GM18498 (cell line): Measurements from ENCODE around the gene ZNF3.

Experiments
- ATAC-seq: cut with Tn5 transposase; IDR thresholded peaks from one replicate; pipeline ENCODE4 v1.9.1; 2021; ENCODE audit warnings: mild to moderate bottlenecking, moderate library complexity; ENCODE audit not compliant: unreplicated experiment

Gene ZNF3

DNA sequence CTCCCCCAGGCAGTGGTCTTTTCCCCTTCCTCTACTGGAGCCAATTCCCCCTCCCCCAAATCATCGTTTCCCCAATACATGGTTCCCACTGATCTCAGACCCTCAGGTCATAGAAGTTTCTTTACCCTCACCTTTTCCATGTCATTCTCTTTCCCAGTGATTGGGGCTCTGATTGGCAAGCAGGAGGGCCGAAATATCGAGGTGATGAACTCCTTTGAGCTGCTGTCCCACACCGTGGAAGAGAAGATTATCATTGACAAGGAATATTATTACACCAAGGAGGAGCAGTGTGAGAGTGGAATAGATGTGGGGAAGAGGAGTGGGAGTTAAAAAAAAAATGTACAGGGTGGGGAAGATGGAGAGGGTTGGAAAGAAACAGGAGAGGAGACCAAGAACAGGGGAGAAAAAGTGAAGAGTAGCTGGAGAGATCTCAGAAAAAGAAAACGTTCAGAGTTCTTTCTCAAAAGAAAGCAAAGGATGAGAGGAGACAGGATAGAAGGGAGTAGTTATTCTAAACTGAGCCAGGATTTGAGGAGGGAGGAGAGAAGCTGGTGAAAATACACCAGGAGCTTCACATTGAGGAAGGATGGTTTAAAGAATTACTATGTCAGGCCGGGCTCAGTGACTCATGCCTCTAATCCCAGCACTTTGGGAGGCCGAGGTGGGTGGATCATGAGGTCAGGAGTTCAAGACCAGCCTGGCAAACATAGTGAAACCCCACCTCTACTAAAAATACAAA is 8.1 kb upstream of the ZNF3 start:
- no peak for ATAC-seq

DNA sequence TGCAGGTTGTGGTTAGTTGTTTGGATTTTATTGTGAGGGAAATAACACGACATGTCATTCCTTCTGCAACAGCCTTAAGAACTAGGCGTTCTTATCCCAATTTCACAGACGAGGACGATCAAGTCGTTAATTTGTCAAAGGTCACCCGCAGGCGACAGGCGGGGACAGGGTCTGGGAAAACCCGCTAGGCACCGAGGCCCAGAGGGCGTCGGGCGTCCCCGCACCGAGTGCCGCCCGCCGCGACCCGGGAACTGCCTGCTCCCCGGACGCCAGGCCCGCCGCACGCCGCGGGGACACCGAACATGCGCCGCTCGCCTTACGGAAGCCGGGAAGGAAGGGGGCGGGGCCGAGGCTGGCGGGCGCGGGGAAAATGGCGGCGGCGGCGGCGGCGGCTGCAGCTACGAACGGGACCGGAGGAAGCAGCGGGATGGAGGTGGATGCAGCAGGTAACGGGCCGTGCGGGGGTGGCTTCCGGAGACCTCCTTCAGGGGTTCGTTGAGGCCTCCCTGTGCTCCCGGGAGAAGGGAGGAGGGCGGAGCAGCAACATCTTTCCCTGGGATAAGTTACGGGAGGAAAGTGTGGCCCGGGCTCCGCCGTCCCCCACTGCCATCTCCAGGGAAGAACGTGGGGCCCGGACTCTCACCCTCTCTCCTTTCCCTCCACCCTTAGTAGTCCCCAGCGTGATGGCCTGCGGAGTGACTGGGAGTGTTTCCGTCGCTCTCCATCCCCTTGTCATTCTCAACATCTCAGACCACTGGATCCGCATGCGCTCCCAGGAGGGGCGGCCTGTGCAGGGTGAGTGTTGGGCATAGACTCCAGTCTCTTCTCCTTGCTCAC is 7.3 kb upstream of the ZNF3 start, which contains the start of gene COPS6:
Gene COPS6, plus strand, starts transcription at position 349 of the 837 bp plus-strand sequence. Its CDS starts 22 bp downstream, at position 371.
- peak; percentile 59 for ATAC-seq

DNA sequence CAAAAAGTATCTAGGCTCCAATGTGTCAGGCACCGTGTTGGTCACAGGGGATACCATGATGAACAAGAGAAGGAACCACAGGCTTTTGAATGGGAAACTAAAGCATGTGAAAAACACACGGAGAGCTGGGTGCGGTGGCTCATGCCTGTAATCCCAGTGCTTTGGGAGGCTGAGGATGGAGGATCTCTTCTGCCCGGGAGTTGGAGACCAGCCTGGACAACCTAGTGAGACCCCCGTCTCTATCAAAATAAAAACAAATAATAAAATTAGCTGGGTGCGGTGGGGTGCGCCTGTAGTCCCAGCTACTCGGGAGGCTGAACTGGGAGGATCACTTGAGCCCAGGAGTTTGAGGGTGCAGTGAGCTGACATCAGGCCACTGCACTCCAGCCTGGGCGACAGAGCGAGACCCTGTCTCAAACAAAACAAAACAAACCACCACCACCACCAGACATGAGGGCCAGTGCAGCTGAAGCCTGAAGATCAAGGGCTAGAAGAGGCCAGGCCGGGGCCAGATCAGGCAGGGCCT is 6.6 kb upstream of the ZNF3 start:
- peak; percentile 6 for ATAC-seq

GRCh38 chr7:100087055-100087750 is 5.7 kb upstream of the ZNF3 start:
- no peak for ATAC-seq

DNA sequence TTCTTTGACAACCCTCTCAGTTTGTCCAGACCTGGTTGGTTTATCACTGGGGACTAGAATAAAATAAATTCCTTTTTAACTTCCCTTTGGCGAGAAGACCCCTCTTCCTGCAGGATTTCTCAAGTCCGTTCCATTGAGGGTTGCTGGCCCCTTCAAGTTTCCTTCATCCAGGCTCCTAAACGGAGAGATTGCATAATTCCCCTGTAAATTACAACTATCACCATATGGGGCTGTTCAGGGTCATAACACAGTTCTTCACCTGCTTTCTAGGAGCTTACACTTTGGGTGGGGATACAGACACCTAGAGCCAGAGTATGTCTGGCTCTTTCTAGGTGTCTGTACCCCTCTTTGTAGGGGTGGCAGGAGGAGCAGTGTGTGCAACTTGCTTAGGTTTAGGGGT is 4.0 kb upstream of the ZNF3 start:
- ATAC-seq = no peak

DNA sequence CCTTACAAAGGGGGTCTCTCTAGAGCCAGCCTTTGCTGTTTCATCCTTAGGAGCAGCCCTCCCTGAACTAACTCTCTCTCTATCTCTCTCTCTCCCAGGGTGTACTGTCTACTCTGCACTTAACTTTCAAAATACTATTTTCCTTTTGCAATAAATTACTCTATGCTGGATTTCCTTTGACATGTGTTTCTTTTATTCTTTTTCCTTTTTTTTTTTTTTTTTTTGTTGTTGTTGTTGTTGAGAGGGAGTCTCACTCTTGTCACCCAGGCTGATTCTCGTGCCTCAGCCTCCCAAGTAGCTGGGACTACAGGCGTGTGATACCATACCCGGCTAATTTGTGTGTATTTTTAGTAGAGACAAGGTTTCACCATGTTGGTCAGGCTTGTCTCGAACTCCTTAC is 1.5 kb upstream of the ZNF3 start:
- no peak for ATAC-seq

DNA sequence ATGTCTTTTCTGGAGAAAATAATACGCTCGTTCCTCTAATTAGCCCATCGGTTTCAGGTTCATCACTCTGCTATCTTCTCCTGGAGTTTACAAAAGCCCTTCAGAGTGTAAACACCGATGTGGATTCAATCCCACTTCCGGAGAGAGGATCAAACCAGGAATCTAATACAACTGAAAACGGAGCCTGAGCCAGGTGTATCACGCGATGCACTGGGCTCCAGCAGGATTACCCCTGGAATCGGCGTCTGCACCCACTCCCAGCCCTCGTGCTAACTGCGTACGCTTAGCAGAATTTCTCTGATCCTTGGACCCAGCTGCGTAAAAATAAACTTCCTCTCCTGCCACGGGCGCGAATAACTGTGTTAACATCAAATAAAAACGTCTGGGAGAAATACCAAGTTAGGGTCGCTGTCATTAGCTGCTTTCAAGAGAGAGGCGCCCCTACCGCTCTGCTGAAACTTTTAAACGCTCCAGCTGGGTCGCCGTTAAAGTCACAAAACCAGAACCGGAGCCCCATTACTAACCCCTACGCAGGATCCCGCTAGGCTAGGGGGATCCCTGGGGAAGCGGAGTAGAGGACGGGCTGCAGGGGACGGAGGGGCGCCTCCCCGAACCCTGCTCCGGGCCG is 502 bp downstream of the ZNF3 start:
- ATAC-seq = no peak

GRCh38 chr7:100079024-100079560 is 2.4 kb downstream of the ZNF3 start:
- no peak for ATAC-seq

- ATAC-seq = no peak
Observed at GRCh38 chr7:100077205-100077604, 4.3 kb downstream of the ZNF3 start.

- ATAC-seq = no peak
Observed at GRCh38 chr7:100075418-100075817, 6.1 kb downstream of the ZNF3 start.

- ATAC-seq = no peak
Observed at GRCh38 chr7:100074841-100075240, 6.7 kb downstream of the ZNF3 start.

DNA sequence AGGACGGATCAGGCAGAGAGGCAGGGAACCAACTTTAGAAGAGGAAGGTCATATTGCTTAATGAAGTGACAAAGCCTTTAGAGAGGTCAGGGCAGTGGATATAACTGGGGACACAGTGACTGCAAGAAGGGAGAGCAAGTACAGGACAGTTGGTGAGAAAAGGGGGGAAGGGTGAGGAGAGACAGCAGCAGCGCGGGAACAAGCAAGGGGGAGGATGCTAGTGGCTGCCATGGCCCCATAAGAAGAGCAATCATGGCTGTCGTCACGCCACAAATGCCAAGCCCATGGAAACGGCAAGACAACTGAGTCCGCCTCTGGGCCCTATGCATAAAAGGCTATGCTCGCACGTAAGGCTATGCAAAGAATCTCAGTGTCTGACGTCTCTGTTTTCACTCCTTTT is 9.1 kb downstream of the ZNF3 start:
- ATAC-seq = no peak

GRCh38 chr7:100071018-100071723 is 10.4 kb downstream of the ZNF3 start:
- ATAC-seq = no peak

DNA sequence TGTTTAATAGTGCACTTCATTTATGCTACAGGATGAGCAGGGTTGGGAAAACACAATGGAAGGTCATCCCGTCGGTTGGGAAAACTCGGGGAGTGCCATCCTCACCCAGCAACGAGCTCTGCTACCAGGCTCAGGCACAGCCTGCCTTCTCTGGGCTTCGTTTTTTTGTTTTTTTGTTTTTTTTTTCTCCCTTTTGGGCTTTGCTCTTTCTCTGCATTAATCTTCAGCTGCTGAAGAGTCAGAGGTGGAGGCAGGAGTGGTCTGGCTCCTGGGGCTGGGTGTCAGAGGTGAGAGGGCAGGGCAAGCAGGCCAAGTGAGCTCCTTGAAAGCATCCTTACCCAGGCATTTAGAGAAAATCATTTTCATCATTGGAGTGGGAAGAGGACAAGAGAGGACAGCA is 11.5 kb downstream of the ZNF3 start:
- ATAC-seq = no peak

- ATAC-seq = no peak
Observed at GRCh38 chr7:100066953-100067352, 14.6 kb downstream of the ZNF3 start.

- ATAC-seq = no peak
Observed at GRCh38 chr7:100065452-100066186, 15.9 kb downstream of the ZNF3 start.

- no peak for ATAC-seq
Observed at GRCh38 chr7:100064162-100064561, 17.4 kb downstream of the ZNF3 start.

GRCh38 chr7:100063376-100063775 is 18.1 kb downstream of the ZNF3 start:
- no peak for ATAC-seq

DNA sequence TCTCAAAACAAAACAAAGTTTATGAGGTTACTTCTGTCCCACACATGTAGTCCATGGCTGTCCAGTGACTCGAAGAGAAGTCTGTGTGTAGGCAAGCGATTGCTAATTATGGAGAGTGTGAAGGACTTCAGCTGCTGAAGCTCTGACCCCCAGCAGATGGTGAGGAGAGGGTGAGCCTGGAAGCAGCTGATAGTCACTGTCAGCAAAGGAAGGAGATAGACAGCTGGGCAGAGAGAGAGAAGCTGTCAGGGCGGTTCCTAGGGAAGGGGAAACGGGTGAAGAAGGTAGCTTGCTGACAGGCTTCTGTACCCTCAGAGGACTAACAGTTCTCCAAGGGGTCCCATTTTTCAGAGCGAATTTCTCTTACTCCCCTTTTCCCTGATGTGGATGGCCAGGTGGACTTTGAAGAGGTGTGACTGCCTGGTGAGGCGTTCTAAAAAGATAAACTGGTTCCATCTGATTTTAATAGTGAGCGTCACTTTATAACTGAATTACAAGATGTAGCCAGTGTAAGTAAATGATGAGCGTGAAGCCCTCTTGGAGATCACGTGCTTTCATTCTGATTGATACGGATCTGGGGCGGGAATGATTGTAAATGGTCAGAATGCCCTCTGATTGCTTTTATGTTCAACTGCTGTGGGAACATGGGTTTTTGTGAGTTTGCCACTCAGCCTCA is 19.9 kb downstream of the ZNF3 start:
- no peak for ATAC-seq
